Tibial nerve (tissue), 4 donors: ENCODE data around the gene ARID3A. TPM values are rescaled to one million over a fixed set of nuclear protein-coding genes. Genes with fewer than 3 reads are reported as not detected.
"Not testable (repeated sequence)": the region's sequence is repeated elsewhere in the genome, so short reads cannot be mapped to it uniquely, and the experiment has no call there.

Experiments
- DNase-seq, 2 donors: peaks; one replicate each; pipeline ENCODE4 v3.0.0-alpha.2; 2019; ENCODE audit warnings: low spot score in 2 of 2
- H3K27ac ChIP-seq, 4 donors: fragments of 200-600 bp; sonication (generic) in 3 of 4; one replicate each; pipeline ENCODE4 v1.5.1; 2017 to 2019; ENCODE audit warnings: mild to moderate bottlenecking in 1 of 4
- H3K27me3 ChIP-seq, 2 donors: fragments of 200-600 bp; sonication (generic) in 1 of 2; one replicate each; pipeline versions ENCODE4 v1.5.1 to v1.6.0; 2017 to 2019
- H3K36me3 ChIP-seq, 3 donors: fragments of 200-600 bp; sonication (generic); one replicate each; pipeline ENCODE4 v1.5.1; 2018 to 2019
- H3K4me1 ChIP-seq, 4 donors: fragments of 200-600 bp; sonication (generic) in 3 of 4; one replicate each; pipeline ENCODE4 v1.5.1; 2017 to 2019
- H3K4me3 ChIP-seq, 4 donors: fragments of 200-600 bp; sonication (generic) in 3 of 4; one replicate each; pipeline ENCODE4 v1.5.1; 2017 to 2019; ENCODE audit warnings: mild to moderate bottlenecking in 1 of 4, moderate library complexity in 1 of 4
- H3K9me3 ChIP-seq, 4 donors: fragments of 200-600 bp; sonication (generic) in 3 of 4; one replicate each; pipeline ENCODE4 v1.5.1; 2017 to 2019
- CTCF ChIP-seq, 5 experiments: fragments of 200-600 bp in 3 of 5; fragments of 450-650 bp in 2 of 5; sonication (generic) in 3 of 5; IDR thresholded peaks; one replicate each; pipeline ENCODE4 v1.5.1; 2016 to 2019; ENCODE audit warnings: antibody characterized with exemption in 5 of 5, mild to moderate bottlenecking in 3 of 5, moderate library complexity in 2 of 5
- EP300 ChIP-seq, 2 donors: sonication (generic); formaldehyde crosslinking; IDR thresholded peaks; one replicate each; pipeline ENCODE4 v1.6.1; 2017; ENCODE audit warnings: antibody characterized with exemption in 2 of 2, mild to moderate bottlenecking in 1 of 2
- POLR2A ChIP-seq, 2 donors: fragments of 450-650 bp; IDR thresholded peaks; one replicate each; pipeline ENCODE4 v1.6.1; 2017; ENCODE audit warnings: antibody characterized with exemption in 2 of 2, mild to moderate bottlenecking in 2 of 2, moderate library complexity in 2 of 2
- WGBS, 2 donors: methylation state at CpG; one replicate each; pipeline ENCODE4 v1.1.5; 2018; 5-methylcytosine and 5-hydroxymethylcytosine counted together
- total RNA-seq, 4 donors: library from RNA; depleted of rRNA; stranded (reverse); fragments of >200 nt; gene quantifications; one replicate each; pipeline ENCODE4 v1.1.0, GENCODE V29; 2016

Gene ARID3A
- total RNA-seq, 4 donors from 2014 or later = 8.1 to 15.3 (median 12.5) TPM

GRCh38 chr19:955803-956765, 30.2 kb downstream of the ARID3A start:
- WGBS, 2 donors = 72 to 75% methylated on average over 49 to 50 of the region's 55 CpGs
- Histone ChIP-seq H3K36me3 (peaks cover 0 to 5% (median 0%) of the 10 kb centered on the region in 3 donors), H3K9me3 (no peaks in the 10 kb centered on the region), H3K4me1 (peaks cover 0 to 26% (median 12%) of the 10 kb centered on the region in 4 donors), H3K27ac (no peak overlapping the region), H3K27me3 (peaks cover 0 to 9% of the 10 kb centered on the region in 2 donors), H3K4me3 (no peak overlapping the region)
- DNase-seq = no peak
- TF ChIP-seq CTCF (IDR thresholded peaks at IDR 0.05) (no peak), EP300 (IDR thresholded peaks at IDR 0.05) (no peak), POLR2A (IDR thresholded peaks at IDR 0.05) (no peak)

GRCh38 chr19:956766-957440, 31.1 kb downstream of the ARID3A start:
- WGBS, 2 donors = 43 to 44% methylated on average over 21 of the region's 27 CpGs
- H3K4me1 ChIP-seq = peaks cover 0 to 26% (median 8%) of the 10 kb centered on the region in 4 donors
- peaks cover 0 to 5% (median 0%) of the 10 kb centered on the region in 3 donors for H3K36me3 ChIP-seq
- DNase-seq = no peak
- no peaks in the 10 kb centered on the region for H3K9me3 ChIP-seq
- peaks cover 0 to 12% of the 10 kb centered on the region in 2 donors for H3K27me3 ChIP-seq
- TF ChIP-seq POLR2A (IDR thresholded peaks at IDR 0.05) (no peak), CTCF (IDR thresholded peaks at IDR 0.05) (no peak), EP300 (IDR thresholded peaks at IDR 0.05) (no peak)
- no peak overlapping the region for H3K4me3 ChIP-seq
- H3K27ac ChIP-seq = no peak overlapping the region

DNA sequence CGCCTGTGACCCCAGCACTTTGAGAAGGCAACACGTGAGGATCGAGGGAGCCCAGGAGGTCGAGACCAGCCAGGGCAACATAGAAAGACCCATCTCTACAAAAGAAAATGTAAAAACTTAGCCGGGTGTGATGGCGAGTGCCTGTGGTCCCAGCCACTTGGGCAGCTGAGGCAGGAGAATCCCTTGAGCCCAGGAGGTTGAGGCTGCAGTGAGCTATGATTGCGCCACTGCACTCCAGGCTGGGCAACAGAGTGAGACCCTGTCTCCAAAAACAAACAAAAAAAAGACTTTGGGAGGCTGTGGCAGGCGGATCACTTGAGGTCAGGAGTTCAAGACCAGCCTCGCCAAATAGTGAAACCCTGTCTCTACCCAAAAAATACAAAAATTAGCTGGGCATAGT, 31.7 kb downstream of the ARID3A start:
- H3K4me3 ChIP-seq, DNase-seq, H3K36me3 ChIP-seq, H3K9me3 ChIP-seq, H3K27ac ChIP-seq: not testable (repeated sequence)
- Histone ChIP-seq H3K27me3 (peaks cover 0 to 12% of the 10 kb centered on the region in 2 donors), H3K4me1 (peaks cover 0 to 24% (median 6%) of the 10 kb centered on the region in 4 donors)
- WGBS, 2 donors = 84 to 85% methylated on average over 9 of the region's 9 CpGs

DNA sequence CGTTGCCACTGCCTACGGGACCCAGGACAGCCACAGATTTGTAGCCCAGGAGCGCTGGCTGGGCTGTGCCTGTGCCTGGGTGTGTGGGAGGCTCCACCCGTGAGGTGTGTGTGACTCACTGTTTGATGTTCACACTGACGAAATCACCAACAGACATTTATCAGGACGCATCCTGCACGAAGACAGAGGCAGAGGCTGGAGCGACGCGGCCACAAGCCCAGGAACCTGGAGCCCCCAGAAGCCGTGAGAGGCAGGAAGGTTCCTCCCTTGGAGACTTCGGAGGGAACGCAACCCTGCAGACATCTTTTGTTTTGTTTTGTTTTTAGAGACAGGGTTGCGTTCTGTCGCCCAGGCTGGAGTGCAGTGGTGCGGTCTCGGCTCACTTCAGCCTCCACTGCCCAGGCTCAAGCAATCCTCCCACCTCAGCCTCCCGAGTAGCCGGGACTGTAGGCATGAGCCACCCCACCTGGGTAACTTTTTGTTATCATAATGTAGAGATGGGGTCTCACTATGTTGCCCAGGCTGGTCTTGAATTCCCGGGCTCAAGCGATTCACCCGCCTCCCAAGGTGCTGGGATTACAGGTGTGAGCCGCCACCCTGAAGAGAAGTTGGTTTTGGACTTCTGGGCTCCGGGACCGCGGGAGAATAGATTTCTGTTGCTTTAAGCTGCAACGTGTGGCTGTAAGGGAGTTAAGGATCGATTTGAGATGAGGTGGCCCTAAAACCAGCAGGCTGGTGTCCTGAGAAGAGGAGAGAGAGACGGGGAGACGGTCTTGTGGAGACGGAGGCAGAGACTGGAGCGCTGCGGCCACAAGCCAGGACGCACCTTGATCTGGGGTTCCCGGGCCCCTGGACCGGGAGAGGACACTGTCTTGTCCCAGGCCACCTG, 33.4 kb downstream of the ARID3A start:
- peaks cover 0 to 15% (median 0%) of the 10 kb centered on the region in 4 donors for H3K4me1 ChIP-seq
- no peak overlapping the region for H3K4me3 ChIP-seq
- no peaks in the 10 kb centered on the region for H3K9me3 ChIP-seq
- H3K36me3 ChIP-seq = peaks cover 0 to 6% (median 0%) of the 10 kb centered on the region in 3 donors
- H3K27ac ChIP-seq = no peak overlapping the region
- H3K27me3 ChIP-seq = peaks cover 0 to 12% of the 10 kb centered on the region in 2 donors
- 88 to 89% methylated on average over 36 of the region's 36 CpGs for WGBS, 2 donors
- DNase-seq = no peak
- TF ChIP-seq EP300 (IDR thresholded peaks at IDR 0.05) (no peak), CTCF (IDR thresholded peaks at IDR 0.05) (no peak), POLR2A (IDR thresholded peaks at IDR 0.05) (no peak)

DNA sequence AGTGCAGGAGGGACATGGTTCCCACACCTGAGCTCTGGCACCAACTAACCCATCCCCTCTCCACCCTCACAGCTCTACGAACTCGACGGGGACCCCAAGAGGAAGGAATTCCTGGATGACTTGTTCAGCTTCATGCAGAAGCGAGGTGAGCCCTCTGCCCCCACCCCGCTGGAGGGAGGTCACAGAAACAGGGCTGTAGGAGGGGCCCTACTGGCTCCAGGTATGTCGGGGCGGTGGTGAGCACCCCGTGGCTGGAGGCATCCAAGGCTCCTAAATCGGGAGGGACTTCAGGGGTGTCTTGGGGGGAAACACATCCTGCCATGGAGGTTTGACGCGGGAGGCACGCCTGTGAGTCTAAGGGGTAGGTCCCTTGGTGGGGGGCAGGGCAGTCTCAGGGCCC, 34.2 kb downstream of the ARID3A start:
- H3K36me3 ChIP-seq = peaks cover 0 to 14% (median 0%) of the 10 kb centered on the region in 3 donors
- peaks cover 0 to 15% (median 0%) of the 10 kb centered on the region in 4 donors for H3K4me1 ChIP-seq
- H3K9me3 ChIP-seq = no peaks in the 10 kb centered on the region
- H3K27ac ChIP-seq = no peak overlapping the region
- no peak for DNase-seq
- H3K4me3 ChIP-seq = no peak overlapping the region
- no peak for TF ChIP-seq EP300 (IDR thresholded peaks at IDR 0.05)
- no peak for TF ChIP-seq POLR2A (IDR thresholded peaks at IDR 0.05)
- TF ChIP-seq CTCF (IDR thresholded peaks at IDR 0.05) = no peak
- 72 to 73% methylated on average over 9 to 12 of the region's 12 CpGs for WGBS, 2 donors
- peaks cover 0 to 8% of the 10 kb centered on the region in 2 donors for H3K27me3 ChIP-seq
